Measurements from ENCODE around the gene CDH4. TPM values are rescaled to one million over a fixed set of nuclear protein-coding genes. Genes with fewer than 3 reads are reported as not detected.

Gene CDH4
- total RNA-seq, 1 experiment from 2014 or later, result 3.8 TPM

- DNase-seq (ENCODE audit: low read depth), result no peak
These were observed 399.1 kb downstream of the CDH4 start for GRCh38 chr20:61650912-61651733.

- no peak for DNase-seq (ENCODE audit: low read depth)
These were observed 400.1 kb downstream of the CDH4 start for GRCh38 chr20:61652146-61652545.

GRCh38 chr20:61654726-61655125, 402.7 kb downstream of the CDH4 start:
- DNase-seq (ENCODE audit: low read depth), result no peak

GRCh38 chr20:61655591-61655990, 403.5 kb downstream of the CDH4 start:
- no peak for DNase-seq (ENCODE audit: low read depth)

GRCh38 chr20:61656198-61656597, 404.1 kb downstream of the CDH4 start:
- no peak for DNase-seq (ENCODE audit: low read depth)

- DNase-seq (ENCODE audit: low read depth), result no peak
These were observed 405.8 kb downstream of the CDH4 start for GRCh38 chr20:61657721-61658377.

- no peak for DNase-seq (ENCODE audit: low read depth)
These were observed 406.5 kb downstream of the CDH4 start for GRCh38 chr20:61658563-61658962.

- DNase-seq (ENCODE audit: low read depth), result no peak
These were observed 407.4 kb downstream of the CDH4 start for GRCh38 chr20:61659246-61659993.

- DNase-seq (ENCODE audit: low read depth), result no peak
These were observed 407.9 kb downstream of the CDH4 start for GRCh38 chr20:61659994-61660346.

GRCh38 chr20:61660559-61660958, 408.5 kb downstream of the CDH4 start:
- DNase-seq (ENCODE audit: low read depth), result no peak

- DNase-seq (ENCODE audit: low read depth), result no peak
These were observed 409.0 kb downstream of the CDH4 start for GRCh38 chr20:61661025-61661424.

GRCh38 chr20:61661583-61661982, 409.5 kb downstream of the CDH4 start:
- DNase-seq (ENCODE audit: low read depth), result no peak

GRCh38 chr20:61662226-61662967, 410.3 kb downstream of the CDH4 start:
- peak; percentile 27 for DNase-seq (ENCODE audit: low read depth)

- no peak for DNase-seq (ENCODE audit: low read depth)
These were observed 410.9 kb downstream of the CDH4 start for GRCh38 chr20:61662968-61663331.

- no peak for DNase-seq (ENCODE audit: low read depth)
These were observed 411.7 kb downstream of the CDH4 start for GRCh38 chr20:61663521-61664425.

- no peak for DNase-seq (ENCODE audit: low read depth)
These were observed 412.7 kb downstream of the CDH4 start for GRCh38 chr20:61664556-61665320.

GRCh38 chr20:61665528-61666470, 413.7 kb downstream of the CDH4 start:
- no peak for DNase-seq (ENCODE audit: low read depth)

GRCh38 chr20:61666471-61666832, 414.4 kb downstream of the CDH4 start:
- DNase-seq (ENCODE audit: low read depth), result no peak

All from Daoy (cell line).